HEK293 (cell line): ENCODE data around the gene BOC.
A peak's percentile ranks its signal among the peaks of the same experiment; 100 is the strongest.

Experiments
- CTCF ChIA-PET: fragments of 350-600 bp; formaldehyde crosslinking; extraction: SDS; loops from one replicate; lab custom pipeline; 2021; ENCODE audit warnings: antibody characterized with exemption; lab: Yijun Ruan, JAX
- POLR2A ChIA-PET: fragments of 300-600 bp; formaldehyde crosslinking; extraction: SDS; loops from one replicate; lab custom pipeline; 2020; ENCODE audit warnings: antibody characterized with exemption, inconsistent platforms; lab: Yijun Ruan, JAX
- H3K27ac ChIP-seq: fragments of 200-500 bp; sonication (Bioruptor generic); 2 replicates; pipeline ENCODE4 v1.5.1; 2014; ENCODE audit warnings: low read depth, low read length, control low read depth, inconsistent platforms; ENCODE audit errors: extremely low read depth
- H3K36me3 ChIP-seq, 2 experiments: fragments of 200-500 bp in 1 of 2; sonication (Bioruptor generic) in 1 of 2; 1 replicate in 1 of 2; 2 replicates in 1 of 2; pipeline ENCODE4 v1.5.1; 2014 to 2017; ENCODE audit warnings: inconsistent platforms in 2 of 2, low read length in 2 of 2; ENCODE audit not compliant: control insufficient read depth in 2 of 2, insufficient read depth in 1 of 2
- H3K4me1 ChIP-seq: fragments of 200-500 bp; sonication (Bioruptor generic); 2 replicates; pipeline ENCODE4 v1.5.1; 2014; ENCODE audit warnings: mild to moderate bottlenecking, low read length, inconsistent platforms; ENCODE audit not compliant: control insufficient read depth, insufficient read depth
- H3K4me3 ChIP-seq: 2 replicates; pipeline ENCODE4 v1.5.1; 2011; ENCODE audit warnings: low read depth, mild to moderate bottlenecking, control low read depth, low read length, moderate library complexity
- H3K9me3 ChIP-seq: fragments of 200-500 bp; sonication (Bioruptor generic); 2 replicates; pipeline ENCODE4 v1.5.1; 2014; ENCODE audit warnings: low read depth, low read length, inconsistent platforms; ENCODE audit not compliant: control insufficient read depth, insufficient read depth
- GLI2 ChIP-seq: fragments of 450-650 bp; formaldehyde crosslinking; IDR thresholded peaks from 2 replicates; pipeline ENCODE4; 2017; ENCODE audit warnings: missing biosample characterization, missing genetic modification characterization, low read depth, borderline replicate concordance
- HOXC10 ChIP-seq: sonication (generic); formaldehyde crosslinking; IDR thresholded peaks from 2 replicates; pipeline ENCODE4 v1.8.1; 2023; ENCODE audit warnings: mild to moderate bottlenecking, missing genetic modification reagents
- OSR2 ChIP-seq: fragments of 450-650 bp; formaldehyde crosslinking; IDR thresholded peaks from 2 replicates; pipeline ENCODE4 v1.5.1; 2016; ENCODE audit warnings: missing biosample characterization, missing genetic modification characterization
- PRDM10 ChIP-seq: fragments of 450-650 bp; formaldehyde crosslinking; IDR thresholded peaks from 2 replicates; pipeline ENCODE4 v1.5.1; 2016; ENCODE audit warnings: missing biosample characterization, missing genetic modification characterization
- REPIN1 ChIP-seq: fragments of 450-650 bp; formaldehyde crosslinking; IDR thresholded peaks from 2 replicates; pipeline ENCODE4 v1.5.1; 2017; ENCODE audit warnings: missing biosample characterization, missing genetic modification characterization, low read depth
- WT1 ChIP-seq: fragments of 450-650 bp; formaldehyde crosslinking; IDR thresholded peaks from 2 replicates; pipeline ENCODE4 v1.5.1; 2016; ENCODE audit warnings: missing biosample characterization, missing genetic modification characterization
- ZNF114 ChIP-seq: fragments of 450-650 bp; formaldehyde crosslinking; IDR thresholded peaks from 2 replicates; pipeline ENCODE4 v1.5.0; 2017; ENCODE audit warnings: missing biosample characterization, missing genetic modification characterization
- ZNF140 ChIP-seq: fragments of 450-650 bp; formaldehyde crosslinking; IDR thresholded peaks from 2 replicates; pipeline ENCODE4 v1.5.1; 2016; ENCODE audit warnings: missing biosample characterization, missing genetic modification characterization
- ZNF223 ChIP-seq: fragments of 450-650 bp; formaldehyde crosslinking; IDR thresholded peaks from 2 replicates; pipeline ENCODE4 v1.5.1; 2016; ENCODE audit warnings: missing biosample characterization, missing genetic modification characterization
- ZNF302 ChIP-seq: fragments of 450-650 bp; formaldehyde crosslinking; IDR thresholded peaks from 2 replicates; pipeline ENCODE4 v1.5.1; 2016; ENCODE audit warnings: missing biosample characterization, missing genetic modification characterization, low read depth
- ZNF449 ChIP-seq: fragments of 450-650 bp; formaldehyde crosslinking; IDR thresholded peaks from 2 replicates; pipeline ENCODE4 v1.5.1; 2017; ENCODE audit warnings: missing biosample characterization, mild to moderate bottlenecking, missing genetic modification characterization, moderate library complexity
- ZNF473 ChIP-seq: fragments of 450-650 bp; formaldehyde crosslinking; IDR thresholded peaks from 2 replicates; pipeline ENCODE4 v1.5.1; 2017; ENCODE audit warnings: missing biosample characterization, missing genetic modification characterization
- ZNF530 ChIP-seq: fragments of 450-650 bp; formaldehyde crosslinking; IDR thresholded peaks from 2 replicates; pipeline ENCODE4 v1.5.1; 2016; ENCODE audit warnings: low read depth, missing biosample characterization, missing genetic modification characterization
- ZNF558 ChIP-seq: fragments of 450-650 bp; formaldehyde crosslinking; IDR thresholded peaks from 2 replicates; pipeline ENCODE4 v1.5.1; 2016; ENCODE audit warnings: missing biosample characterization, missing genetic modification characterization
- ZNF585B ChIP-seq: fragments of 450-650 bp; formaldehyde crosslinking; IDR thresholded peaks from 2 replicates; pipeline ENCODE4 v1.5.1; 2016; ENCODE audit warnings: missing biosample characterization, missing genetic modification characterization
- ZNF692 ChIP-seq: fragments of 450-650 bp; formaldehyde crosslinking; IDR thresholded peaks from 2 replicates; pipeline ENCODE4 v1.5.1; 2016; ENCODE audit warnings: missing biosample characterization, missing genetic modification characterization
- ZNF704 ChIP-seq: fragments of 450-650 bp; formaldehyde crosslinking; IDR thresholded peaks from 2 replicates; pipeline ENCODE4 v1.5.1; 2016; ENCODE audit warnings: missing biosample characterization, missing genetic modification characterization
- ZNF747 ChIP-seq: fragments of 450-650 bp; formaldehyde crosslinking; IDR thresholded peaks from 2 replicates; pipeline ENCODE4 v1.5.1; 2016; ENCODE audit warnings: missing biosample characterization, missing genetic modification characterization
- ZSCAN30 ChIP-seq: fragments of 450-650 bp; IDR thresholded peaks from 2 replicates; pipeline ENCODE4 v1.5.1; 2018; ENCODE audit warnings: missing biosample characterization, mild to moderate bottlenecking, missing genetic modification characterization, moderate library complexity

Gene BOC

DNA sequence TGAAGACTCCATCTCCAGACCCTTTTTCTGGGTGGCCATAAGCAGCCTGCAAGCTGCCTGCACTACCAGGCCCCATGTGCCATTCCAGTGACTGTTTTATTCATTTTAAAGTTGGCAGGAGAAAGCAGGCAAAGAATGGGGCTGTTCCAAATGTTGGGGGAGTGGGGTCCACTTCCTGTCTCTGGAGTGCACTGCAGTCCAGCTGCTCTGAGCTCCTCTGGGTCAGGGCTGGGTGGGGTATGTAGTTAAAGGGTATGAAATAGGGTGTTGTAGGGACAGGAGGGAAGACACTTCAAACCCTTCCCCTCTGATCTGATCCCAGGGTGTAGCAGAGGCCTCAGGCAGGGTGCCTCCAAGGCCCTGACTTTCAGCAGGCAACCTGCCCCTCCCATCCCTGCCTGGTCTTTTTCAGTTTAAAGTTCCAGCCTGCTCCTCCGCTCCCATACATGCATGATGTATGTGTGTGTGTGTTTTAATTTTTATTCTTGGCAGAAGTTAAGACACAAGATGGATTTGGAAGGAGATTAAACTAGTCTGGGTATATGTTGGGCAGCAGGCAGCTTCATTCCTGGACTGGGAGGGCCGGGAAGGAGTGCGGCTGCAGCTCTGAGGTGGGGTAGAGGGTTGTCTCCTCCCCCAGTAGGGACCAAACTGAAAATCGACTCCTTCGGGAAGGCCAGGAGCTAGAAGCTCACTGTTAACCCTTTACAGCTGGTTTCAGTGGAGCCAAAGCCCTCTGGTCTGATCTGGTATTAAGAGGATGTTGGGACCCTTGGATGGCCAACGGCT is 17.3 kb downstream of the BOC start:
- ChIA-PET CTCF (no interaction called here), POLR2A (no interaction called here)
- no peaks in the 10 kb centered on the region for H3K9me3 ChIP-seq
- TF ChIP-seq PRDM10 (tag by site-specific recombination): 0 out of 2 replicates have a peak, but pooled peaks have one; percentile 31
- TF ChIP-seq ZNF530: no peak
- no peak for TF ChIP-seq ZNF585B
- TF ChIP-seq GLI2: no peak
- no peak for TF ChIP-seq ZNF140 (tag by site-specific recombination)
- peaks cover 0 to 3% of the 10 kb centered on the region in 2 experiments; a peak in 1 of 3 replicates for H3K36me3 ChIP-seq
- H3K27ac ChIP-seq: no peak overlapping the region
- H3K4me3 ChIP-seq: no peak overlapping the region
- H3K4me1 ChIP-seq: no peaks in the 10 kb centered on the region

DNA sequence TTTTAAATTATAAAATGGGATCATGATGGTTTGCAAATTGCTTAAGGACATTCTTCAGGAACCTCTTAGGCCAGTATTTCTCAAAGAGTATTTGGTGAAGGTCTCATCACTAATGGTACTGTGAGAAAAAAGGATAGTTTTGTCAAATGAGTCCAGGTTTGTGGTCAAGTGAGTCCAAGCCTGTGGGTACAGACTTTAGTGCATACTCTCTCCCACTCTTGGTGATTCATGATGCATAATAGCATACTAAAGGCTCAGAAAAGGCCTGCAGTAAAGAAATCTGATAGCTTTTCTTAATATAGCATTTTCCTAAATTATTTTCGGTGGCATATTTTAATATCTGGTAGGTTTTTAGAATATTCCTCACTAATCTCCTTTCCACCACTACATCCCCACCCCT is 20.0 kb downstream of the BOC start:
- Histone ChIP-seq H3K4me1 (0 out of 2 replicates have a peak, but pooled peaks cover 3% of the 10 kb centered on the region), H3K27ac (no peak overlapping the region), H3K36me3 (no peaks in the 10 kb centered on the region), H3K4me3 (no peak overlapping the region), H3K9me3 (no peaks in the 10 kb centered on the region)
- ChIA-PET CTCF (interaction anchor here (0.6 kb wide), 2 partner anchors 926 to 1502 kb away, joined by 3 read pairs; no protein-coding TSS in a partner anchor), POLR2A (no interaction called here)
- TF ChIP-seq ZNF704 (tag by site-specific recombination) (no peak), ZNF302 (no peak), ZNF747 (tag by site-specific recombination) (no peak), WT1 (no peak), REPIN1 (no peak), ZNF449 (tag by site-specific recombination) (no peak), ZNF114 (no peak), ZNF558 (no peak), HOXC10 (no peak), OSR2 (no peak), ZSCAN30 (tag by site-specific recombination) (no peak), ZNF692 (tag by site-specific recombination) (no peak), ZNF473 (tag by site-specific recombination) (no peak), ZNF223 (no peak)
